Measurements from ENCODE around the gene NFKB1.

Gene NFKB1

GRCh38 chr4:102620697-102621497 is 119.7 kb downstream of the NFKB1 start:
- H3K27ac ChIP-seq (ENCODE audit: low read depth, low read length): no peak overlapping the region
- H3K79me2 ChIP-seq (ENCODE audit: insufficient read depth, low read length): no peaks in the 10 kb centered on the region
- no peaks in the 10 kb centered on the region for H3K27me3 ChIP-seq (ENCODE audit: low read length)
- H3F3A ChIP-seq (ENCODE audit: insufficient read depth): no peaks in the 10 kb centered on the region
- no peak overlapping the region for H2AFZ ChIP-seq (ENCODE audit: low read depth, low read length, severe bottlenecking)
- no peaks in the 10 kb centered on the region for H4K20me1 ChIP-seq (ENCODE audit: low read depth, low read length)
- no peak overlapping the region for H3K9ac ChIP-seq (ENCODE audit: low read length)
- no peak overlapping the region for H3K4me2 ChIP-seq (ENCODE audit: low read depth, low read length, poor library complexity, severe bottlenecking)
- H3K9me2 ChIP-seq (replicated peaks; ENCODE audit: insufficient read depth, low read length): no peaks in the 10 kb centered on the region
- H3K4me3 ChIP-seq (ENCODE audit: insufficient read depth, low read length, poor library complexity, severe bottlenecking): no peak overlapping the region
- no peaks in the 10 kb centered on the region for H3K9me3 ChIP-seq (ENCODE audit: insufficient read depth, low read length)
- H3K36me3 ChIP-seq (ENCODE audit: low read length): no peaks in the 10 kb centered on the region
- TF ChIP-seq EZH2phosphoT487 (conservative IDR thresholded peaks at IDR 0.05; ENCODE audit: low read length) (no peak), CTCF (IDR thresholded peaks at IDR 0.05; ENCODE audit: insufficient read depth, low read length, poor library complexity, severe bottlenecking) (no peak)

DNA sequence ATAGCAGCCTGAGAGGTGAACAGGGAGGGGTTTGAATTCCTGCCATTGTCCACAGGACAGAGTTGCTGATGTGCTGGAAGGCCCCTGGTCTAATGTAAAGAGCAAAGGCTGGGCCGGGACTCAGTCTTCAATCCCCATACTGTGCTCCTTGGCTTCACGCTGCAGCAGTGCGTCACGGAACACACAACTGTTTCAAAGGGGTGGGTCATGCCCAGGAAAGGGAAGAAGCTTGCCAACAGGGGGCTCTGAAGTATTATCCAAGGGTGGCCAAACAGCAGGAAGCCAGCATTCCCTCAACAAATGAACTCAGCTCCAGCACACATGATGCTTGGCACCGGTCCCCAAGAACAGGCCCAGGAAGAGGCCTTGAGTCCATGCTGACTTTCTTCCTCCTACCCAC is 122.5 kb downstream of the NFKB1 start:
- Histone ChIP-seq H3F3A (ENCODE audit: insufficient read depth) (no peaks in the 10 kb centered on the region), H3K9me3 (ENCODE audit: insufficient read depth, low read length) (no peaks in the 10 kb centered on the region), H2AFZ (ENCODE audit: low read depth, low read length, severe bottlenecking) (no peak overlapping the region), H3K9ac (ENCODE audit: low read length) (no peak overlapping the region), H3K27me3 (ENCODE audit: low read length) (no peaks in the 10 kb centered on the region), H3K36me3 (ENCODE audit: low read length) (no peaks in the 10 kb centered on the region), H3K27ac (ENCODE audit: low read depth, low read length) (no peak overlapping the region), H3K9me2 (replicated peaks; ENCODE audit: insufficient read depth, low read length) (no peaks in the 10 kb centered on the region), H4K20me1 (ENCODE audit: low read depth, low read length) (no peaks in the 10 kb centered on the region), H3K4me2 (ENCODE audit: low read depth, low read length, poor library complexity, severe bottlenecking) (no peak overlapping the region), H3K4me3 (ENCODE audit: insufficient read depth, low read length, poor library complexity, severe bottlenecking) (no peak overlapping the region), H3K79me2 (ENCODE audit: insufficient read depth, low read length) (no peaks in the 10 kb centered on the region)
- TF ChIP-seq CTCF (IDR thresholded peaks at IDR 0.05; ENCODE audit: insufficient read depth, low read length, poor library complexity, severe bottlenecking) (no peak), EZH2phosphoT487 (conservative IDR thresholded peaks at IDR 0.05; ENCODE audit: low read length) (no peak)

- H3K9me2 ChIP-seq (replicated peaks; ENCODE audit: insufficient read depth, low read length): no peaks in the 10 kb centered on the region
- H3K9me3 ChIP-seq (ENCODE audit: insufficient read depth, low read length): no peaks in the 10 kb centered on the region
- H3K36me3 ChIP-seq (ENCODE audit: low read length): no peaks in the 10 kb centered on the region
- H3K9ac ChIP-seq (ENCODE audit: low read length): no peak overlapping the region
- no peak for TF ChIP-seq CTCF (IDR thresholded peaks at IDR 0.05; ENCODE audit: insufficient read depth, low read length, poor library complexity, severe bottlenecking)
- TF ChIP-seq EZH2phosphoT487 (conservative IDR thresholded peaks at IDR 0.05; ENCODE audit: low read length): no peak
- H3F3A ChIP-seq (ENCODE audit: insufficient read depth): no peaks in the 10 kb centered on the region
- no peak overlapping the region for H3K4me3 ChIP-seq (ENCODE audit: insufficient read depth, low read length, poor library complexity, severe bottlenecking)
- H2AFZ ChIP-seq (ENCODE audit: low read depth, low read length, severe bottlenecking): no peak overlapping the region
- H3K4me2 ChIP-seq (ENCODE audit: low read depth, low read length, poor library complexity, severe bottlenecking): no peak overlapping the region
- no peaks in the 10 kb centered on the region for H4K20me1 ChIP-seq (ENCODE audit: low read depth, low read length)
- H3K27me3 ChIP-seq (ENCODE audit: low read length): no peaks in the 10 kb centered on the region
- no peaks in the 10 kb centered on the region for H3K79me2 ChIP-seq (ENCODE audit: insufficient read depth, low read length)
- H3K27ac ChIP-seq (ENCODE audit: low read depth, low read length): no peak overlapping the region
Observed at GRCh38 chr4:102624505-102624904, 123.3 kb downstream of the NFKB1 start.

All from SU-DHL-6 (cell line).